Inferior parietal cortex (tissue), 1 donor: ENCODE results near the gene SPIN1.
"Not testable (repeated sequence)": the region's sequence is repeated elsewhere in the genome, so short reads cannot be mapped to it uniquely, and the experiment has no call there.

Source experiments
- DNase-seq: peaks from one replicate; pipeline ENCODE4 v3.0.0-alpha.2; 2016; ENCODE audit errors: extremely low spot score

The SPIN1 gene

GRCh38 chr9:88388203-88388885 is at the start of gene SPIN1:
Gene SPIN1 (plus strand): TSS chr9:88388444. CDS start chr9:88426540, 38,096 bp downstream.
- peak; percentile 39 for DNase-seq

DNA sequence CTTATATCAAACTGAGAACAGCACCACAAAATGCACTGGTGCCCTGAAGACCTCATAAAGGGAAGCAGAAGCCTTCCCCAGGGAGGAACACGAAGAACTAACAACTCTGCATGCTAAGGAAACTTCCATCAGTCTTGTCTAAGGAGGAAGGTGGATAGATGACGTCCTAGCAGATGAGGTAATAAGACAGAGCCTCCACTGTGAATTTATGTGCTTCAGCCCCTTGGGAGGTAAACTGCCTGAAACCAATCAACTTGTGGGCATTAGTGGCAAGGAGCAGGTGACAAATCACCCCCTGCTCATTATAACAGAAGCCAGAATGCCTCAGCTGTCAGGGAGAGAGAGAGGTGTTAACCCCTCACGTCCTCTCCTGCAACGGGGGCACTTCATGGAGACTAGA is 48.9 kb upstream of the SPIN1 start:
- DNase-seq, result no peak

- DNase-seq, result no peak
These were observed 46.0 kb upstream of the SPIN1 start for GRCh38 chr9:88342246-88342645.

DNA sequence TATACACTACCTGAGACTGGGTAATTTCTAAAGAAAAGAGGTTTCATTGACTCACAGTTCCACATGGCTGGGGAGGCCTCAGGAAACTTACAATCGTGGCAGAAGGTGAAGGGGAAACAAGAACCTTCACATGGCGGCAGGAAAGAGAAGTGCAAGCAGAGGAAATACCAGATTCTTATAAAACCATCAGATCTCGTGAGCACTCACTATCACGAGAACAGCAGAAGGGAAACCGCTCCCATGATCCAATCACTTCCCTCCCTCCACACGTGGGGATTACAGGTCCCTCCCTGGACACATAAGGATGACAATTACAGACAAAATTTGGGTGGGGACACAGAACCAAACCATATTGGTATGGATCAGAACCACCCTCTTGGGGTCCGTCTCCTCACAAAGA is 44.2 kb upstream of the SPIN1 start:
- DNase-seq, result no peak

DNA sequence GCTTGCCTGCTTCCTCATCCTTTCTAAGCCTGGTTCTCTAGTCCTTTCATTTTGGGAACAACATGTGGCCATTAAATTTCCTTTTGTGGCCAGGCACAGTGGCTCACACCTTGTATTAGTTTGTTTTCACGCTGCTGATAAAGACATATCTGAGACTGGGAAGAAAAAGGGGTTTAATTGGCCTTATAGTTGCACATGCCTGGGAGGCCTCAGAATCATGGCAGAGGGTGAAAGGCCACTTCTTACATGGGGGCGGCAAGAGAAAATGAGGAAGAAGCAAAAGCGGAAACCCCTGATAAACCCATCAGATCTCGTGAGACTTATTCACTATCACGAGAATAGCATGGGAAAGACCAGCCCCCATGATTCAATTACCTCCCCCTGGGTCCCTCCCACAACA is 37.9 kb upstream of the SPIN1 start:
- not testable (repeated sequence) for DNase-seq

- no peak for DNase-seq
These were observed 33.1 kb upstream of the SPIN1 start for GRCh38 chr9:88355166-88355565.

- DNase-seq, result not testable (repeated sequence)
These were observed 31.0 kb upstream of the SPIN1 start for GRCh38 chr9:88357250-88357649.

DNA sequence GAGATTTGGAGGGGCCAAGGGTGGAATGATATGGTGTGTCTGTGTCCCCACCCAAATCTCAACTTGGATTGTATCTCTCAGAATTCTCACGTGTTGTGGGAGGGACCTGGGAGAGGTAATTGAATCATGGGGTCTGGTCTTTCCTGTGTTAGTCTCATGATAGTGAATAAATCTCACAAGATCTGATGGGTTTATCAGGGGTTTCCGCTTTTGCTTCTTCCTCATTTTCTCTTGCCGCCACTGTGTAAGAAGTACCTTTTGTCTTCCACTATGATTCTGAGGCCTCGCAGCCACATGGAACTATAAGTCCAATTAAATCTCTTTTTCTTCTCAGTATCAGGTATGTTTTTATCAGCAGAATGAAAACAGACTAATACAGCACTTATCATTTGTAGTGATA is 29.5 kb upstream of the SPIN1 start:
- no peak for DNase-seq

DNA sequence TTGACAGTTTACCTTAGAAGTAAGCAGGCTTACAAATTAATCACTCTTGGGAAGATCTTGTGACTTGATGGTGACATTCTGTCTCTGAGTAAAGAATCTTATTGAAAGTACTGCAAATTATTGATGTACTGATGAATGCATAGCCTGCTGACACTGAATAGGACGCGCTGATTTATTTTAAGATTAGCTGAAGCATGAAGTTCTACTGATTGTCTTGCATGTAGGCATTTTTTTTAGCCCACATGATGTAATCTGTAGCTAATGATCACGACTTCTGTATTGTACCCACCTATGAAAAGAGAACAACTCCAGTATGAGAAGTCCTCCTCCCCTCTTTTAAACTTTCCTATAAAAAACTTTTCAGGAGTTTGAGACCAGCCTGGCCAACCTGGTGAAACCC is 28.3 kb upstream of the SPIN1 start:
- DNase-seq, result no peak

DNA sequence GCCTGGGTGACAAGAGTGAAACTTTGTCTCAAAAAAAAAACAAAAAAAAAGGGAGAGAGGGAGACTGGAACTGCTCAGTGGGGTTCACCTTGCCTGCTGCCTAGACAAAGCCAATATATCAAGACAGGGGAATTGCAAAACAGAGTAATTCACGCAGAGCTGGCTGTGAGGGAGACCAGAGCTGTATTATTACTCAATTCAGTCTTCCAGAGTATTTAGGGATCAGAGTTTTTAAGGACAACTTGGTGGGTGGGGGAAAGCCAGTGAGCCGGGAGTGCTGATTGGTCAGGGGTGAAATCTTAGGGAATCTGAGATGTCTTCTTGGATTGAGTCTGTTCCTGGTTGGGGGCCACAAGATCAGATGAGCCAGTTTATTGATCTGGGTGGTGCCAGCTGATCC is 25.6 kb upstream of the SPIN1 start:
- DNase-seq, result no peak

GRCh38 chr9:88363661-88364060 is 24.6 kb upstream of the SPIN1 start:
- DNase-seq, result no peak

DNA sequence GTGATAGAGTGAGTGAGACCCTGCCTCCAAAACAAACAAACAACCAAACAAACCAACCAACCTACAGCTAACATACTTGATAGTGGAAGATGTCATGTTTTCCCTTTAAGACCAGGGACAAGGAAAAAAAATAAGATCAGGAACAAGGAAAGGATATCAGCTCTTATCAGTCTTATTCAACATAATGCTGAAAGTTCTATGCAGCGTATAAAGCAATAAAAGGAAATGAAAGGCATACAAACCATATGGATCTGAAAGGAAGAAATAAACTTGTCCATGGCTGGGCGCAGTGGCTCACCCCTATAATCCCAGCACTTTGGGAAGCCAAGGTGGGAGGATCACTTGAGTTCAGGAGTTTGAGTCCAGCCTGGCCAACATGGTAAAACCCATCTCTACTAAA is 23.5 kb upstream of the SPIN1 start:
- DNase-seq, result no peak

GRCh38 chr9:88370346-88370745 is 17.9 kb upstream of the SPIN1 start:
- DNase-seq, result no peak

DNA sequence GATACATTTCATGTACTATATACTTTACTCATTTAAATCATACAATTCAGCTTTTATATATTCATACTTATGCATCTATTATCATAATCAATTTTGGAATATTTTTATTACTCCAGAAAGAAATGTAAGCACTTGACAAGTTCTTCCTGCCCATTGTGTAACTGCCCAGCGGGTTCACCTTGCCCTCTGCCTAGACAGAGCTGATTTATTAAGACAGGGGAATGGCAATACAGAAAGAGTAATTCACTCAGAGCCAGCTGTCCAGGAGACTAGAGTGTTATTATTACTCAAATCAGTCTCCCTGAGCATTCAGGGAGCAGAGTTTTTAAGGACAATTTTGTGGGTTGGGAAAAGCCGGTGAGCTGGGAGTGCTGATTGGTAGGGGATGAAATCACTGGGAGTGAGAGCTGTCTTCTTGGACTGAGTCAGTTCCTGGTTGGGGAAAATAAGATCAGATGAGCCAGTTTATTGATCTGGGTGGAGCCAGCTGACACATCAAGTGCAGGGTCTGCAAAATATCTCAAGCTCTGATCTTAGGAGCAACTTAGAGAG is 16.1 kb upstream of the SPIN1 start:
- DNase-seq, result no peak

DNA sequence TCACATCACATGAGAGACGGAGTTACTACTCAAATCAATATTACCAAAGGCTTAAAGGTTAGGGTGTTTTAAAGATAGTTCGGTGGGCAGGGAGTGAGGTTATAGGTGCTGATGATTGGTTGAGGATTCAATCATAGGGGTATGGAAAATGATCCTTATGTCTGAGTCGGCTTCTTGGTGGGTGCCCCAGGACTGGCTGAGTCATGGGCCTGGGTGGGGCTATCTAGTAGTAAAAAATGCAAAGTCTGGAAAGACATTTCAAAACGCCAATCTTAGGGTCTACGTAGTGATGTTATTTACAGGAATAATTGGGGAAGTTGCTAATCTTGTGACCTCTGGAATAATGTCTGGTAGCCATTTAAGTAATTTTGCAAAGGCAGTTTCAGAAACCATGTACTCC is 15.2 kb upstream of the SPIN1 start:
- DNase-seq, result no peak

DNA sequence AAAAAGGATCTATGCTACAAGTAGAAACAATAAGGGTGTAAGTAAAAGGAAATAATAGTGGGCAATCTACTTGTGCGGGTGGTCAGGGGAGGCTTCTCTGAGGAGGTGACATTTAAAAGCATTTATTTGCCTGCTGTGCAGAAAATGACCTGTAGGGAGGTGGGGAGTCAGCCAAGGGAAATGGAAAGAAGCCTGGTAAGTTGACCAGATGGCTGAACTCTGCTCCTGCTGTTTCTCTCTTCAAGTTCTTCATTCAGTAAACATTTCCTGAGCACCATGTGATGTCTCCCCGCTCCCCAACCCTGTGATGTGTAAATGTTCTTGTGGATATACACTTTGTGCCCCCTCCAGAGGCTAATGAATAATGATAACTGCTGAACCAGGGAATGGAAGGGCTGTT is 9.9 kb upstream of the SPIN1 start:
- no peak for DNase-seq

DNA sequence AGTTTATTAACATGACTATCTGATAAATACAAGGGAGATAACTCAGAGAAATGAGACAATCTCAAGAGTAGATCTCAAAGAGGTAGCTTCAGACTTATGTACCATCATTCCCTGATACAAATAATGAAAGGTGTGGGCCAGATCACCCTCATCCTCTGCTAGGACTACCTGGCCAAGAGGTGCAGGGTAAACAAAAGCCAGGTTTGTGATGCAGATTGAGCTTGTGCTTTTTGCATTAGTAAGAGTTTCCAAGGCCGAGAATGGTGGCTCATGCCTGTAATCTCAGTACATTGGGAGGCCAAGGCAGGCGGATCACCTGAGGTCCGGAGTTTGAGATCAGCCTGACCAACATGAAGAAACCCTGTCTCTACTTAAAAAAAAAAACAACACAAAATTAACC is 8.9 kb upstream of the SPIN1 start:
- no peak for DNase-seq

DNA sequence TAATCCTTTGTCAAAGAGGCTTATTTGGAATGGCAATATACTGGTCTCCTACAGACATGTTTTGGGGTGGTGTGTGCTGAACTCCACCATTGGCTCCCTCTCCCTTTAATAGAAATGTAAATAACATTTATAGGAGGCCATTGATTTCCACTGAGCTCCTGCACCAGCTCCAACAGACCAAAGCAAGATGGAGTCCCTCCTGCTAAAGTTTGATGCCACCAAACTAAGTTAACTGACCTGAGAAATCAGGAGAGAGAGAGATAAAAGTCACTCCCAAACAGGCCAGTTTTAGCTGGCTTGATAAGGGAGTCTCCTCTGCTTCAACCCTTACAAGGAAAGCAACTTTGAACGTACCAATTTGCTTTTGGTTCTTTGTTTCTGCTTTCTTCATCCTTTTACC is 8.1 kb upstream of the SPIN1 start:
- DNase-seq, result no peak

DNA sequence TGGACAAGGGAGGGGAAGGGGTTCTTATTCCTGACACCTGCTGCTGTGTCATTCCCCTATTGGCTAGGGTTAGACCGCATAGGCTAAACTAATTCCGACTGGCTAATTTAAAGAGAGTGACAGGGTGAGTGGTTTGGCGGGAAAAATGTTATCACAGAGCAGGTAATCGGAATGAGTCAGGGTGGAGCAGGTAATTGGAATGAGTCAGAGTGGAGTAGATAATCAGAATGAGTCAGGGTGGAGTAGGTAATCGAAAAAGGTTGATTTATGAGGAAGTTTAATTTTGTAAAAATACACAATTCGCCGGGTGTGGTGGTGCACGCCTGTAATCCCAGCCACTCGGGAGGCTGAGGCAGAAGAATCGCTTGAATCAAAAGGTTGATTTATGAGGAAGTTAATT is 6.9 kb upstream of the SPIN1 start:
- DNase-seq, result not testable (repeated sequence)

- no peak for DNase-seq
These were observed 5.1 kb upstream of the SPIN1 start for GRCh38 chr9:88383176-88383575.

- DNase-seq, result not testable (repeated sequence)
These were observed 2.1 kb upstream of the SPIN1 start for GRCh38 chr9:88386137-88386536.

DNA sequence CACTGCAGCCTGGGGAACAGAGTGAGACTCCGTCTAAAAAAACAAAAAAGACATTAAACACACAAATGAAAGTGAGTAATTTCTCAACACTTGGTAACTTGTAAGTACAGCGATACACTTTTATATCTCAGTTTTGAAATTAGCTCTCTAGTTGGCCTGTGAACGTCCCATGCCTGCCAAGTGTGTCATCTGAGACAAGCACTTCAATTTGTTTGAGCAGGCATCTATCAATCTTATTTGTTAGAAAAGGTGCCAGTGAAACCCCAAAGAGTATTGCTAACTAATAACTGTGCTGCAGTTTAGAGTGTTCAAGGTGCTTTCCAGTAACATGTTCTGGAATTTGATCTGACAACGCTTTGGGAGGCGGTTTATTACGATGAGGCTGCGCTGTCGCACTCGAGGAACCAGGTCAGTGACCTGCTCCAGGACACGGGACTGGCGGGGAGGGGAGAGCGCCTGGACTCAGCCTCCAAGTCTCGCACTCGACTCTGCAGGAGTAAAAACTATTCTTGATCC is 1.1 kb upstream of the SPIN1 start:
- DNase-seq, result no peak

GRCh38 chr9:88387552-88388202 is 567 bp upstream of the SPIN1 start:
- peak; percentile 65 for DNase-seq
